NCI-H1694 (cell line): ENCODE measurements around the gene IL20RA.
"Not testable (repeated sequence)": the region's sequence is repeated elsewhere in the genome, so short reads cannot be mapped to it uniquely, and the experiment has no call there.

Experiments used
- DNase-seq: peaks from one replicate; lab custom pipeline; 2025; lab: John Stamatoyannopoulos, UW

The IL20RA gene

GRCh38 chr6:137006056-137006455, 38.7 kb downstream of the IL20RA start:
- DNase-seq, result no peak

- no peak for DNase-seq
Observed at GRCh38 chr6:137005073-137005472, 39.7 kb downstream of the IL20RA start.

DNA sequence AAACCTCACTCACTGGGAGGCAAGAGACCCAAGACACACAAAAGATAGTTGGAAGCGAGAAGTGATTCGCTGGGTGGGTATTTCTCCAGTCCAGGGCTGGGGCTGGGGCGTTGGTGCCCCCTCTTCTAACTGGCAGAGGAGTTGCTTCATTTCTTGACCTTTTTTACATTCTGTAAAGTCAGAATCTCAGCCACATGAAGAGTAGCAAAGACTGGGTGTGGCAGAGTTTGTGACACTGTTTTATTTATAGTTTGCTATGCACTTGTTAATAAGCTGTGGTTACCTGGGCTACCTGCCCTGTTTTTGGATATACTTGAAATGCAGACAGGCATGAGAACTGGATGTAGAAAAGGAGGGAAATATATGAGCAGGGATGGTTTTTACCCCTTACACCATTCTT, 42.3 kb downstream of the IL20RA start:
- DNase-seq, result no peak

GRCh38 chr6:137001977-137002302, 42.8 kb downstream of the IL20RA start:
- no peak for DNase-seq

- no peak for DNase-seq
Observed at GRCh38 chr6:137001299-137001976, 43.3 kb downstream of the IL20RA start.

DNA sequence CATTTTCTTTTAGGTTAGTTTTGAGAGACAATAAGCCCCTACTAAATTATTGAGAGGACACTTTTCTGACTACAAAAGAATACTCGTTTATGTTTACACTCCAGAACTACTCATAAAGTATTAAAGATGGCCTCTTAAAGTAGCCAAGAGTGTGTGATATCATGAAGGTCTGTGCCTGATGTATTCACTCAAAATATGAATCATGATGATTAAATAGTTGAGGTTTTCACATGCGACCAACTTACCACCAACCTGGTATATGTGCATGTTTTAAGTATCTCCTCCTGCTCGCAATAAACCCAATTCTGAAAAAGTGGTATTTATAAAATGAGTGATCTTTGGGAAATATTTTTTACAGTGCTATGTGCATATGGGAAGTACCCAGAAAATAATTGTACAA, 43.9 kb downstream of the IL20RA start:
- DNase-seq, result no peak

GRCh38 chr6:136995521-136995920, 49.2 kb downstream of the IL20RA start:
- no peak for DNase-seq

GRCh38 chr6:136994782-136995181, 50.0 kb downstream of the IL20RA start:
- no peak for DNase-seq

DNA sequence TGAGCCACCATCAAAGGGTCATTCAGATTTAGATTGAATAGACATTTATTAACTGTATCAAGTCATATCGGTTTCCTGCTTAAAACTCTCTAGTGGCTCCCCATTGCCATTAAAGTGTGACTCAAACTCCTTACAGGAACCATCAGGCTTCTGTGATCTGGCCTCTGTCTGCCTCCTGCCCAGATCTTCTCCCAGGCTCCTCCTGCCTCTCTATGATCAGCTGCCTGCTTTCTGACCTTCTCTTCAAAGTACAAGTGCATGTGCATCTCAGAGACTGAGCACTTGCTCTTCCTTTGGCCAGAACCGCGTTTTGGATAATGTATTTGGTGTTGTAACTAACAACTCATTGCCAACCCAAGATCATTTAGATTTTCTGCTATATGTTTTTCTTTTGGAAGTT, 52.7 kb downstream of the IL20RA start:
- DNase-seq, result no peak

GRCh38 chr6:136991646-136992045, 53.1 kb downstream of the IL20RA start:
- DNase-seq, result no peak

GRCh38 chr6:136990754-136991153, 54.0 kb downstream of the IL20RA start:
- no peak for DNase-seq

DNA sequence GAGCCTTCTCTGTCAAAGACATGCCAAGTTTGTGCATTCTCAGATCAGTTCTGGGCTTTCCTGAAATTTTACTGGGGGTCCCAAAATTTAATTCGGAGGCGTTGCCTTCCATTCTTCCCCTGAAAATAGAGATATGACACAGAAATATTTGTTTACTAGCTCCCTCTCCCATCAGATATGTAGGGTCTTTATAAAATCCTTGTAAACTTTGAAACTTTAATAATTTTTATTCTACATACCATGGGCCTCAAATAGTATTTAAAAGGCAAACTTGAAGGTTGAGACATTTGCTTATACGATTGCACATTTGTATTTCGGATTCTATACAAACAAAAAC, 54.6 kb downstream of the IL20RA start:
- no peak for DNase-seq

DNA sequence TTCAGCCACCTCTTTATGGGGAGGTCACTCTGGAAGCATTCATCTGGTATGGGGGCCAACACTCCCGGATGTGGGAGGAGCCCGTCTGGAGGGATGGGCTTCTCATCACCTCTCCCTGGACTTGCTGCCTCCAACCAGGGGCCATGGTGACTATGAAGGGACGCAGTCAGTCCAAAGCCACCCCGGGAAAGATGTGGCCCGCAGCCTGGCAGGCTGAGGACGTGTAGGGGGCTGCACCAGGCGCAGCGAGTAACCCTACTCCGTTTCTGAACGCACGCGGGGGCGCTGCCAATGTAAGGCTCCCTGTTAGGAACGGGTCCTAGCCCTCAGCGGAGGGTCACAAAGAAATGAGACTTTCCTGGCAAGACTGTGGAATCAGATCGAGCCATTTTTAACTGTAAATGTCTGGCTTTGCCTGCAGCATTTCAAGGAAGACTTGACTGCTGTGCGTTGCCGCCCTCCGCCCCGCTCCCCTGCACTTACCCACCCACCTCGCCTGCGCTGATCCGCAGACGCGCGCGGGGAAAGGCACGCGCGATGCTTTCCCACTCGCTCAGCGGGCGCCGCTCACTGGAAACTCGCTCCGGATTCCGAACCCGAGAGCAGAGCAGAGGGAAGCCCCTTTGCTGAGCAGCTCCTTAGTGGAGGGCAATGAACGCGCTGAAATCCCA, 55.1 kb downstream of the IL20RA start:
- peak; percentile 52 for DNase-seq

DNA sequence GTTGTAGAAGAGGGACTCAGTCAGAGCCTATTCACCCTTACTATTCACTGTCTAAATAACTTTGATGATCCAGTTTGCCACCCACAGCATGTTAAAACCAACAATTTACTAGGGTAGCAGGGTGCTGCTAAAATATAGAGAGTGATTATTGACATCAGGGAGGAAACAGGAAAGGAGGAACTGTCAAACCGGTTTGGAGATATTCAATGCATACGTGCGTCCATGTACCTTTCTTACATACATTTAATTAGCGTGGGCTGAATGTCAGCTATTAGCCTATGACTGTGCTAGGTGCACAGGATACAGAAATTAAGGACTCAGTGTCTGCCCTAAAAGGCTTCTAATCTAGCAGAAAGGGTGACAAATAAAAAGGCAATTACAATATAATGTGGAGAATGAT, 57.2 kb downstream of the IL20RA start:
- no peak for DNase-seq

- DNase-seq, result no peak
Observed at GRCh38 chr6:136985502-136985901, 59.3 kb downstream of the IL20RA start.

DNA sequence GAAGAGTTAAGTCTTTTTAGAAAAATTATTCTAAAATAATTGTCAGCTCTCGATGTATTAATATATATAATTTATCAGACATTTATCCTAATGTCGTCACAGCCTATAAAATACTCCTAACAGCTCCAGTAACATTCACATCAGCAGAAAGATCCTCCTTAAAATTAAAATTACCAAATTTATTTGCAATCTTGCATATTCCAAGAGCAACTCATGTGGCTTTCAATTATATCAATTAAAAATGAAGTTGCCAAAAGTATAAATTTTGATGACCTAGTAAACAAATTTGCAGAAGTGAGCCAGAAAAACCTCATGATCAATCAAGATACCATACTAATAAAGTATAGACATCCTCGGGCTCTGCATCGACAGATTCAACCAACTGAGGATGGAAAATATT, 60.2 kb downstream of the IL20RA start:
- DNase-seq, result no peak

DNA sequence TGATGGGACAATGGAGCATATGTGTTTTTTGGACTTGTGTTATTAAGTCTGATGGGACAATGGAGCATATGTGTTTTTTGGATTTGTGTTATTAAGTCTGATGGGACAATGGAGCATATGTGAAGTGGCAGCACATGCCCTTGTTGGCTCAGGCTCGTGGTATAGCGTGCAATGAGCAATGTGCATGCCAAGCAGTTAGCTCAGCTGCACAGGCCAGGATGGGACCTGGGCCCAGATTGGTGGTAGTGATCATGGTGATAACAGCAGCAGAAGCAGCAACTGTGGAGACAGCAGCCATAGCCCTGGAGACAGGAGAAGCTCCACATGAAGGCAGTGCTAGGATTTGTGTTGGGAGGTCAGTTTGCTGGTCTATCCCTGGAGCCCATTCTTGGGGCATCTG, 61.1 kb downstream of the IL20RA start:
- DNase-seq, result peak; percentile 86

- no peak for DNase-seq
Observed at GRCh38 chr6:136982928-136983327, 61.8 kb downstream of the IL20RA start.

DNA sequence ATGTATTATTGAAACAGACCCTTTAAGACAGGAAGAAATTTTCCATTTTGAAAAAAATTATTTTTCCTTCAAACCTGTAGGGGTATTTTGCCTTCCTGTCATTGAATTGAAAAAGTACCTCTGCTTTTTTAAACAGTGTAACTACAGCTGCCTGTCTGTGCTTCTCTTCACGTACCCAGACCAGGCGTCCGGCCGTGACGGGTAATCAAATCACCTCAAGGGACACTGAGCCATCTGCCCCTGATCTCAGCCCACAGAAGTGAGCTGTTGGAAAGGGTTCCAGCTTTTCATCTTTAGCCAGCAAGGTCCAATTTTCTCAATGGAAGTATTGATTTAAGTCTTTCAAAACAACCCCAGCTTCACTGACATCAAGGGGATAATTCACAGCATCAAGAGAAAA, 64.7 kb downstream of the IL20RA start:
- DNase-seq, result no peak

GRCh38 chr6:136979206-136979605, 65.6 kb downstream of the IL20RA start:
- no peak for DNase-seq

- DNase-seq, result no peak
Observed at GRCh38 chr6:136977075-136977474, 67.7 kb downstream of the IL20RA start.

GRCh38 chr6:136975089-136975715, 69.6 kb downstream of the IL20RA start:
- DNase-seq, result no peak

GRCh38 chr6:136973781-136974180, 71.0 kb downstream of the IL20RA start:
- DNase-seq, result not testable (repeated sequence)

- DNase-seq, result no peak
Observed at GRCh38 chr6:136971609-136972008, 73.2 kb downstream of the IL20RA start.
